OCI-LY7 (cell line): ENCODE data around the gene GOLIM4. TPM values are rescaled to one million over a fixed set of nuclear protein-coding genes. Genes with fewer than 3 reads are reported as not detected.

ENCODE experiments used
- BruUV-seq: library from RNA; stranded (reverse); fragments of 400-500 nt; replicated peaks from 2 replicates; lab custom pipeline; 2021; lab: Mats Ljungman, UMichigan
- CTCF ChIA-PET: fragments of 300-600 bp; sonication (Branson Sonifier 250); formaldehyde crosslinking; loops from one replicate; lab custom pipeline; 2022; ENCODE audit warnings: antibody characterized with exemption; ENCODE audit not compliant: unreplicated experiment; lab: Charles Lee
- POLR2A ChIA-PET: fragments of 300-600 bp; sonication (Branson Sonifier 250); formaldehyde crosslinking; loops from one replicate; lab custom pipeline; 2022; ENCODE audit warnings: antibody characterized with exemption; lab: Charles Lee
- DNase-seq: peaks from one replicate; pipeline ENCODE4 v3.0.0-alpha.2; 2015; ENCODE audit warnings: low spot score
- H2AFZ ChIP-seq: fragments of 200-600 bp; sonication (generic), shearing (Covaris generic); 2 replicates; pipeline ENCODE4 v1.6.1; 2014; ENCODE audit warnings: mild to moderate bottlenecking, antibody characterized with exemption, low read length, moderate library complexity
- H3K27ac ChIP-seq: fragments of 200-600 bp; sonication (generic); 2 replicates; pipeline ENCODE4 v1.5.1; 2014; ENCODE audit warnings: mixed run types, low read depth, mild to moderate bottlenecking, moderate library complexity, low read length, inconsistent platforms; ENCODE audit not compliant: poor library complexity, severe bottlenecking
- H3K36me3 ChIP-seq: fragments of 200-600 bp; sonication (generic); 2 replicates; pipeline ENCODE4 v1.6.1; 2014; ENCODE audit warnings: mild to moderate bottlenecking, antibody characterized with exemption, low read length, moderate library complexity, mixed read lengths; ENCODE audit not compliant: insufficient read depth
- H3K4me1 ChIP-seq: fragments of 200-600 bp; sonication (generic); 2 replicates; pipeline ENCODE4 v1.5.1; 2014; ENCODE audit warnings: mild to moderate bottlenecking, low read length; ENCODE audit not compliant: insufficient read depth, poor library complexity, severe bottlenecking
- H3K4me2 ChIP-seq: fragments of 200-600 bp; sonication (generic); 2 replicates; pipeline ENCODE4 v1.6.1; 2014; ENCODE audit warnings: mild to moderate bottlenecking, low read length
- H3K4me3 ChIP-seq: fragments of 200-600 bp; sonication (generic); 2 replicates; pipeline ENCODE4 v1.5.1; 2014; ENCODE audit warnings: mild to moderate bottlenecking, low read depth, low read length; ENCODE audit not compliant: poor library complexity, severe bottlenecking
- H3K79me2 ChIP-seq: fragments of 200-600 bp; sonication (generic); 2 replicates; pipeline ENCODE4 v1.6.1; 2016; ENCODE audit warnings: low read depth, mild to moderate bottlenecking, low read length, moderate library complexity, mixed read lengths; ENCODE audit not compliant: insufficient read depth
- H3K9me2 ChIP-seq: fragments of 200-600 bp; sonication (generic); 2 replicates; pipeline ENCODE4 v1.6.1; 2016; ENCODE audit warnings: mild to moderate bottlenecking, low read length, mixed read lengths; ENCODE audit not compliant: insufficient read depth
- H3K9me3 ChIP-seq: fragments of 200-600 bp; sonication (generic); 2 replicates; pipeline ENCODE4 v1.6.1; 2014; ENCODE audit warnings: mild to moderate bottlenecking, mixed run types, low read length, mixed read lengths
- H4K20me1 ChIP-seq: fragments of 200-600 bp; sonication (generic); 2 replicates; pipeline ENCODE4 v1.6.1; 2014; ENCODE audit warnings: mild to moderate bottlenecking, antibody characterized with exemption, low read length, moderate library complexity, mixed read lengths; ENCODE audit not compliant: insufficient read depth
- EZH2phosphoT487 ChIP-seq: fragments of 200-600 bp; sonication (generic); IDR thresholded peaks from 2 replicates; pipeline ENCODE4 v1.6.1; 2018; ENCODE audit warnings: low read depth, borderline replicate concordance, mild to moderate bottlenecking, mixed run types, antibody characterized with exemption, low read length, moderate library complexity, mixed read lengths
- intact Hi-C: fragments of 100-400 bp; cut with micrococcal nuclease; formaldehyde crosslinking; loops from one replicate; pipeline ENCODE4 v1.10.0; 2022; ENCODE audit not compliant: unreplicated experiment
- total RNA-seq, 2 experiments: library from RNA; depleted of rRNA in 1 of 2; stranded (reverse); fragments of >200 nt in 1 of 2; shearing (Covaris generic) in 1 of 2; gene quantifications; 2 replicates each; pipeline ENCODE4 v1.2.3, GENCODE V29; 2014 to 2022
- TF ChIP-seq, protein P1 (sequence below): fragments of 200-600 bp; sonication (generic); conservative IDR thresholded peaks from 2 replicates; pipeline ENCODE4 v1.5.1; 2014; ENCODE audit warnings: mild to moderate bottlenecking, antibody characterized with exemption, low read length, moderate library complexity, mixed read lengths

GOLIM4 gene
- total RNA-seq, 2 experiments from 2014 or later, result 31.2 to 42.8 TPM

GRCh38 chr3:168044049-168044448 is 51.7 kb downstream of the GOLIM4 start:
- ChIA-PET POLR2A (interaction anchor here (1.2 kb wide), 1 partner anchor 16 kb away, joined by 3 read pairs; no protein-coding TSS in a partner anchor), CTCF (no interaction called here)
- H3K9me2 ChIP-seq, result no peaks in the 10 kb centered on the region
- H4K20me1 ChIP-seq, result no peaks in the 10 kb centered on the region
- no peak overlapping the region for H3K27ac ChIP-seq
- no peak overlapping the region for H3K4me3 ChIP-seq
- H3K36me3 ChIP-seq, result peaks cover 39% of the 10 kb centered on the region
- no peak overlapping the region for H2AFZ ChIP-seq
- TF ChIP-seq, protein P1, sequence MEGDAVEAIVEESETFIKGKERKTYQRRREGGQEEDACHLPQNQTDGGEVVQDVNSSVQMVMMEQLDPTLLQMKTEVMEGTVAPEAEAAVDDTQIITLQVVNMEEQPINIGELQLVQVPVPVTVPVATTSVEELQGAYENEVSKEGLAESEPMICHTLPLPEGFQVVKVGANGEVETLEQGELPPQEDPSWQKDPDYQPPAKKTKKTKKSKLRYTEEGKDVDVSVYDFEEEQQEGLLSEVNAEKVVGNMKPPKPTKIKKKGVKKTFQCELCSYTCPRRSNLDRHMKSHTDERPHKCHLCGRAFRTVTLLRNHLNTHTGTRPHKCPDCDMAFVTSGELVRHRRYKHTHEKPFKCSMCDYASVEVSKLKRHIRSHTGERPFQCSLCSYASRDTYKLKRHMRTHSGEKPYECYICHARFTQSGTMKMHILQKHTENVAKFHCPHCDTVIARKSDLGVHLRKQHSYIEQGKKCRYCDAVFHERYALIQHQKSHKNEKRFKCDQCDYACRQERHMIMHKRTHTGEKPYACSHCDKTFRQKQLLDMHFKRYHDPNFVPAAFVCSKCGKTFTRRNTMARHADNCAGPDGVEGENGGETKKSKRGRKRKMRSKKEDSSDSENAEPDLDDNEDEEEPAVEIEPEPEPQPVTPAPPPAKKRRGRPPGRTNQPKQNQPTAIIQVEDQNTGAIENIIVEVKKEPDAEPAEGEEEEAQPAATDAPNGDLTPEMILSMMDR, result no peak
- TF ChIP-seq EZH2phosphoT487, result no peak
- intact Hi-C loops, result loop anchor here (5.0 to 10.0 kb wide), 2 partner anchors 202 to 581 kb away; no protein-coding TSS in a partner anchor
- H3K4me2 ChIP-seq, result no peak overlapping the region
- H3K9me3 ChIP-seq, result no peaks in the 10 kb centered on the region
- no peak for DNase-seq
- no peaks in the 10 kb centered on the region for H3K4me1 ChIP-seq
- BruUV-seq, result TSS peak; percentile 22
- H3K79me2 ChIP-seq, result peaks cover 7% of the 10 kb centered on the region; the same call in 1 of the 2 replicates

DNA sequence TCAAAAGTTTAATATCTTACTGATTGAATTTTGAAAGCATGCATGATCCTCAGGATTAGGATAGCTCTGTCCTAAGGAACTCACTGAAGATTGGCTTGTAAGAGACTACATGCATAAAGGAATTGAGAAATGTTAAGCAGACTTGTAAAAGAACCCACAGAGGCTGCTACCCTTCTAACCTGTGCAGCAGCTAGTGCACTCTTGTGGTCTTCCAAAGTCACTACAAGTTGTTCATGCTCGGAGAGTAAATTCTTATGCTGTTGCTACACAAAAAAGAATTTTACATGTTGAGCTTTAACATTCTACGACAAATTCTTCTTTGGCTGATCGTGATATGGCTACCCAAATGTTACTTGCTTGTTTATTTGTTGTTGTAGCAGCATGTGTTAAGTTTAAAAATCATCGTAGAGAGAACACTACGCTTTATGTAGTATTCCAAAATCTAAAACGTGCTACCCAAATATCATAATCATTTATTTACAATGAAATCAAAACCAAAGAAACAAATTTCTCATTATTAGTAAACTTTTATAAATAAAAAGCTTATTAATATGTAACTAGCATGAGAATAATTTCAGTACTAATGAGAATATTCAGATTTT is 55.0 kb downstream of the GOLIM4 start:
- peak; percentile 63 for DNase-seq
- ChIA-PET POLR2A (interaction anchor here (0.6 to 1.5 kb wide), 10 partner anchors 10 to 1099 kb away, joined by 3 to 4 read pairs (median 3); no protein-coding TSS in a partner anchor), CTCF (interaction anchor here (1.0 kb wide), 2 partner anchors 12 to 32 kb away, joined by 3 to 4 read pairs; no protein-coding TSS in a partner anchor)
- H3K79me2 ChIP-seq, result no peaks in the 10 kb centered on the region
- no peaks in the 10 kb centered on the region for H3K9me3 ChIP-seq
- intact Hi-C loops, result loop anchor here (2.0 to 10.0 kb wide), 3 partner anchors 198 to 634 kb away; no protein-coding TSS in a partner anchor
- no peak for TF ChIP-seq EZH2phosphoT487
- TF ChIP-seq, protein P1, result peak; percentile 87
- H3K4me3 ChIP-seq, result no peak overlapping the region
- no peaks in the 10 kb centered on the region for H4K20me1 ChIP-seq
- H2AFZ ChIP-seq, result no peak overlapping the region
- H3K9me2 ChIP-seq, result no peaks in the 10 kb centered on the region
- H3K4me2 ChIP-seq, result no peak overlapping the region
- no peaks in the 10 kb centered on the region for H3K4me1 ChIP-seq
- no peak overlapping the region for H3K27ac ChIP-seq
- peaks cover 68% of the 10 kb centered on the region for H3K36me3 ChIP-seq
- no TSS peak for BruUV-seq

- TF ChIP-seq EZH2phosphoT487, result no peak
- TF ChIP-seq, protein P1, result no peak
- H3K9me2 ChIP-seq, result no peaks in the 10 kb centered on the region
- peaks cover 80% of the 10 kb centered on the region for H3K36me3 ChIP-seq
- H3K4me3 ChIP-seq, result no peak overlapping the region
- H3K27ac ChIP-seq, result no peak overlapping the region
- no peaks in the 10 kb centered on the region for H3K79me2 ChIP-seq
- H3K4me1 ChIP-seq, result no peaks in the 10 kb centered on the region
- H3K9me3 ChIP-seq, result no peaks in the 10 kb centered on the region
- DNase-seq, result no peak
- no peak overlapping the region for H3K4me2 ChIP-seq
- H2AFZ ChIP-seq, result no peak overlapping the region
- ChIA-PET CTCF (no interaction called here), POLR2A (interaction anchor here (1.6 kb wide), 1 partner anchor 8 kb away, joined by 5 read pairs; no protein-coding TSS in a partner anchor)
- H4K20me1 ChIP-seq, result no peaks in the 10 kb centered on the region
- no TSS peak for BruUV-seq
- intact Hi-C loops, result no loop called here
These were observed 58.7 kb downstream of the GOLIM4 start for GRCh38 chr3:168037020-168037419.
